Endothelial cell of umbilical vein (primary cell): ENCODE results near the gene HSPA5.

Experiments
- CTCF ChIP-seq, 2 donors: IDR thresholded peaks; 1 replicate in 1 of 2; 2 replicates in 1 of 2; pipeline ENCODE4 v1.5.1; 2011; ENCODE audit warnings: low read length in 2 of 2, mild to moderate bottlenecking in 2 of 2, moderate library complexity in 2 of 2, control low read depth in 1 of 2, inconsistent platforms in 1 of 2, low read depth in 1 of 2; ENCODE audit not compliant: insufficient read depth in 1 of 2; ENCODE audit errors: extremely low read depth in 1 of 2
- MAX ChIP-seq: IDR thresholded peaks from 2 replicates; pipeline ENCODE4 v1.6.1; 2011; ENCODE audit not compliant: insufficient read depth, insufficient read length
- POLR2A ChIP-seq: IDR thresholded peaks from 2 replicates; pipeline ENCODE4 v1.6.1; 2012; ENCODE audit warnings: low read depth, mild to moderate bottlenecking, control low read depth, low read length
- POLR2AphosphoS5 ChIP-seq: IDR thresholded peaks from 2 replicates; pipeline ENCODE4 v1.6.1; 2012; ENCODE audit warnings: low read depth, mild to moderate bottlenecking, control low read depth, low read length, moderate library complexity; ENCODE audit not compliant: insufficient read depth

DNA sequence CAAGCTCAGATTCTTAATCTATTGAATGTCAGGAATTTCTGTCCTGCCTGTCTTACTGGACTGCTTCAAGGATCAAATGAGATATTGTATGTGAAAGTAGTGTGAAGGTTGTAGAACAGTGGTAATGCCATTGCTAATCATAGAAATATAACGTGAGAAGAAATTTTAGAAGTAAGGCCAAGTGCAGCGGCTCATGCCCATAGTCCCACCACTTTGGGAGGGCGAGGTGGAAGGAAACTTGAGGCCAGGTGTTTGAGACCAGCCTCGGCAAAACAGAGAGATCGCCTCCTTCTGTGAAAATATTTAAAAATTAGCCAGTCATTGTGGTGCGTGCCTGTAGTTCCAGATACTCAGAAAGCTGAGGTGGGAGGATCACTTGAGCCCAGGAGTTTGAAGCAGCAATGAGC, 5.1 kb upstream of the HSPA5 start:
- TF ChIP-seq POLR2A: no peak
- no peak for TF ChIP-seq CTCF (IDR thresholded peaks at IDR 0.05; ENCODE audit: extremely low read depth in 1 of 2, insufficient read depth in 1 of 2, low read depth in 1 of 2, low read length in 2 of 2)
- TF ChIP-seq MAX: no peak
- no peak for TF ChIP-seq POLR2AphosphoS5
